ENCODE data around the gene TOP3B.
"Not testable (repeated sequence)": the region's sequence is repeated elsewhere in the genome, so short reads cannot be mapped to it uniquely, and the experiment has no call there.

TOP3B gene

GRCh38 chr22:21940521-21940920 lies 42.1 kb downstream of the TOP3B start:
- no peak overlapping the region for H2BK5ac ChIP-seq (ENCODE audit: low read length)
- no peak overlapping the region for H3K4me2 ChIP-seq (ENCODE audit: low read length)
- no peak overlapping the region for H3K4me3 ChIP-seq (ENCODE audit: low read length)
- H2BK120ac ChIP-seq (ENCODE audit: low read depth, low read length) = no peak overlapping the region
- H2AK5ac ChIP-seq (ENCODE audit: low read length) = no peak overlapping the region
- no peak overlapping the region for H3K27ac ChIP-seq (ENCODE audit: low read depth, low read length)
- H3K18ac ChIP-seq (ENCODE audit: low read length) = no peak overlapping the region
- H3K9ac ChIP-seq (ENCODE audit: low read length) = no peak overlapping the region
- H3K4me1 ChIP-seq (ENCODE audit: control insufficient read depth, low read depth, low read length) = no peaks in the 10 kb centered on the region
- DNase-seq = no peak
- no peak overlapping the region for H3K23ac ChIP-seq (ENCODE audit: low read length)
- H3K36me3 ChIP-seq (ENCODE audit: control insufficient read depth, insufficient read depth, low read length) = no peaks in the 10 kb centered on the region
- H3K27me3 ChIP-seq (ENCODE audit: insufficient read depth, low read length, poor library complexity) = no peaks in the 10 kb centered on the region
- no CpG with 5 or more reads among the region's 3 CpGs for WGBS (ENCODE audit: extremely low coverage, insufficient coverage, low lambda C conversion rate)
- no peak overlapping the region for H4K5ac ChIP-seq (ENCODE audit: low read length)
- H3K4ac ChIP-seq (ENCODE audit: low read depth, low read length) = no peak overlapping the region
- no peak overlapping the region for H2BK15ac ChIP-seq (replicated peaks; ENCODE audit: low read depth)
- H3K79me1 ChIP-seq (ENCODE audit: low read length) = no peaks in the 10 kb centered on the region
- no peak overlapping the region for H4K8ac ChIP-seq (ENCODE audit: low read depth, low read length)
- H3K56ac ChIP-seq (ENCODE audit: low read length) = no peak overlapping the region
- H3K79me2 ChIP-seq (ENCODE audit: control insufficient read depth, insufficient read depth, low read length) = no peaks in the 10 kb centered on the region

- not testable (repeated sequence) for H3K9ac ChIP-seq (ENCODE audit: low read length); H3K36me3 ChIP-seq (ENCODE audit: control insufficient read depth, insufficient read depth, low read length); H3K79me1 ChIP-seq (ENCODE audit: low read length); H3K27ac ChIP-seq (ENCODE audit: low read depth, low read length); H3K27me3 ChIP-seq (ENCODE audit: insufficient read depth, low read length, poor library complexity); H3K18ac ChIP-seq (ENCODE audit: low read length); H2BK120ac ChIP-seq (ENCODE audit: low read depth, low read length); H3K4ac ChIP-seq (ENCODE audit: low read depth, low read length); H4K8ac ChIP-seq (ENCODE audit: low read depth, low read length); H4K5ac ChIP-seq (ENCODE audit: low read length); H3K4me1 ChIP-seq (ENCODE audit: control insufficient read depth, low read depth, low read length); DNase-seq; H3K23ac ChIP-seq (ENCODE audit: low read length); H3K4me3 ChIP-seq (ENCODE audit: low read length); H3K79me2 ChIP-seq (ENCODE audit: control insufficient read depth, insufficient read depth, low read length); H3K4me2 ChIP-seq (ENCODE audit: low read length); H2BK5ac ChIP-seq (ENCODE audit: low read length); H3K56ac ChIP-seq (ENCODE audit: low read length); H2AK5ac ChIP-seq (ENCODE audit: low read length); H2BK15ac ChIP-seq (replicated peaks; ENCODE audit: low read depth)
- no CpG with 5 or more reads among the region's 5 CpGs for WGBS (ENCODE audit: extremely low coverage, insufficient coverage, low lambda C conversion rate)
Measured at GRCh38 chr22:21939935-21940334, 42.7 kb downstream of the TOP3B start.

DNA sequence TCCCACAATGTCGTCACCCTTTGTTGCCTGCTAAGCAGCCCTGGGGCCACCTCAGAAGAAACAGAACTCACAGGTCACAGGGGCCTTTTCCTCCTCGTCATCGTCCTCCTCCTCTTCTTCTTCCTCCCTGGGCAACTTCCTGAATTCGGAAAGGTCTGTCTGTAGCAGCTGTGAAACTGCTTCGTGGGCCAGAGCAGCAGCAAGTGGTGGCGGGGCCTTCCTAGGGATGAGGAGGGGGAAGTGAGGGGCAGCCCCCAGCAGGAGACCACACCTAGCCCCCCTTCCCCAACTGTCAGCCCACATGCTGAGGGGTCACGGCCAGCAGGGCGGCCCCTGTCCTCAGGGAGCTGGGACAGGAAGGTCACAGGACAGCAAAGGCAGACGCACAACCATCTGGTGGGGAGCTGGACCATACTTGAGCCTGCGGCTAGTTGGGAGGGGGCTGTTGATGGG lies 43.1 kb downstream of the TOP3B start:
- H4K5ac ChIP-seq (ENCODE audit: low read length) = no peak overlapping the region
- H3K79me2 ChIP-seq (ENCODE audit: control insufficient read depth, insufficient read depth, low read length) = no peaks in the 10 kb centered on the region
- H3K4me2 ChIP-seq (ENCODE audit: low read length) = no peak overlapping the region
- H3K4ac ChIP-seq (ENCODE audit: low read depth, low read length) = no peak overlapping the region
- H3K27ac ChIP-seq (ENCODE audit: low read depth, low read length) = no peak overlapping the region
- no peak overlapping the region for H3K18ac ChIP-seq (ENCODE audit: low read length)
- H2BK15ac ChIP-seq (replicated peaks; ENCODE audit: low read depth) = no peak overlapping the region
- DNase-seq = no peak
- no peak overlapping the region for H3K23ac ChIP-seq (ENCODE audit: low read length)
- no peaks in the 10 kb centered on the region for H3K79me1 ChIP-seq (ENCODE audit: low read length)
- no peak overlapping the region for H3K9ac ChIP-seq (ENCODE audit: low read length)
- H3K4me1 ChIP-seq (ENCODE audit: control insufficient read depth, low read depth, low read length) = no peaks in the 10 kb centered on the region
- H2BK120ac ChIP-seq (ENCODE audit: low read depth, low read length) = no peak overlapping the region
- no CpG with 5 or more reads among the region's 10 CpGs for WGBS (ENCODE audit: extremely low coverage, insufficient coverage, low lambda C conversion rate)
- peaks cover 1% of the 10 kb centered on the region for H3K36me3 ChIP-seq (ENCODE audit: control insufficient read depth, insufficient read depth, low read length)
- H2BK5ac ChIP-seq (ENCODE audit: low read length) = no peak overlapping the region
- H3K27me3 ChIP-seq (ENCODE audit: insufficient read depth, low read length, poor library complexity) = no peaks in the 10 kb centered on the region
- no peak overlapping the region for H4K8ac ChIP-seq (ENCODE audit: low read depth, low read length)
- no peak overlapping the region for H3K56ac ChIP-seq (ENCODE audit: low read length)
- no peak overlapping the region for H3K4me3 ChIP-seq (ENCODE audit: low read length)
- H2AK5ac ChIP-seq (ENCODE audit: low read length) = no peak overlapping the region

DNA sequence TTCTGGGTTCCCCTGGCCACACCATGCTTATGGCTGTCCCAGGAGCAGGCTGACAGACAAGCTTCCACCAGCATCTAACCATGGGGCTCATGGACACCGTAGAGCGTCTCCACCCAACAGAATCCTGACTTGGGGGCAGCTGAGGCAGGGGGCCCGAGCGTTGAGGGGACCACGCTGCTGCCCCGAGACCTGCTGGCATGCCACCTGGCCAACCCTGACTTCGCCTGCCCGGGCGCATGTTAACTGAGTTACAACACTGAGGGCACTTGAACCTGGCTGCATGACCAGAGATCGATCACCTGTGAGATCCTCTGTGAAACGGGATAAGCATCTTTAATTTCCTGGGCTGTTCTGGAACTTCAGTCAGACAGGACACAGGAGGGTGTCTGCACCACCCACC lies 43.7 kb downstream of the TOP3B start:
- H3K18ac ChIP-seq (ENCODE audit: low read length) = no peak overlapping the region
- peak overlapping the region; percentile 11 for H3K9ac ChIP-seq (ENCODE audit: low read length)
- H3K79me2 ChIP-seq (ENCODE audit: control insufficient read depth, insufficient read depth, low read length) = no peaks in the 10 kb centered on the region
- H4K8ac ChIP-seq (ENCODE audit: low read depth, low read length) = no peak overlapping the region
- H3K79me1 ChIP-seq (ENCODE audit: low read length) = no peaks in the 10 kb centered on the region
- no peaks in the 10 kb centered on the region for H3K27me3 ChIP-seq (ENCODE audit: insufficient read depth, low read length, poor library complexity)
- H2AK5ac ChIP-seq (ENCODE audit: low read length) = no peak overlapping the region
- WGBS (ENCODE audit: extremely low coverage, insufficient coverage, low lambda C conversion rate) = no CpG with 5 or more reads among the region's 11 CpGs
- H2BK120ac ChIP-seq (ENCODE audit: low read depth, low read length) = no peak overlapping the region
- no peak overlapping the region for H4K5ac ChIP-seq (ENCODE audit: low read length)
- peak overlapping the region; percentile 53 for H3K56ac ChIP-seq (ENCODE audit: low read length)
- H3K23ac ChIP-seq (ENCODE audit: low read length) = no peak overlapping the region
- H3K4me1 ChIP-seq (ENCODE audit: control insufficient read depth, low read depth, low read length) = no peaks in the 10 kb centered on the region
- H3K4me3 ChIP-seq (ENCODE audit: low read length) = no peak overlapping the region
- peaks cover 1% of the 10 kb centered on the region for H3K36me3 ChIP-seq (ENCODE audit: control insufficient read depth, insufficient read depth, low read length)
- H3K4me2 ChIP-seq (ENCODE audit: low read length) = no peak overlapping the region
- H2BK5ac ChIP-seq (ENCODE audit: low read length) = no peak overlapping the region
- no peak for DNase-seq
- H2BK15ac ChIP-seq (replicated peaks; ENCODE audit: low read depth) = no peak overlapping the region
- no peak overlapping the region for H3K27ac ChIP-seq (ENCODE audit: low read depth, low read length)
- H3K4ac ChIP-seq (ENCODE audit: low read depth, low read length) = no peak overlapping the region

GRCh38 chr22:21938071-21938822 lies 44.3 kb downstream of the TOP3B start:
- Histone ChIP-seq H4K5ac (ENCODE audit: low read length) (no peak overlapping the region), H3K4me1 (ENCODE audit: control insufficient read depth, low read depth, low read length) (no peaks in the 10 kb centered on the region), H2BK120ac (ENCODE audit: low read depth, low read length) (no peak overlapping the region), H3K79me1 (ENCODE audit: low read length) (no peaks in the 10 kb centered on the region), H2BK15ac (replicated peaks; ENCODE audit: low read depth) (no peak overlapping the region), H3K23ac (ENCODE audit: low read length) (peak overlapping the region; percentile 92), H3K79me2 (ENCODE audit: control insufficient read depth, insufficient read depth, low read length) (no peaks in the 10 kb centered on the region), H3K9ac (ENCODE audit: low read length) (peak overlapping the region; percentile 95), H3K36me3 (ENCODE audit: control insufficient read depth, insufficient read depth, low read length) (peaks cover 1% of the 10 kb centered on the region), H3K27ac (ENCODE audit: low read depth, low read length) (peak overlapping the region; percentile 82), H3K27me3 (ENCODE audit: insufficient read depth, low read length, poor library complexity) (no peaks in the 10 kb centered on the region), H4K8ac (ENCODE audit: low read depth, low read length) (no peak overlapping the region), H2AK5ac (ENCODE audit: low read length) (no peak overlapping the region), H2BK5ac (ENCODE audit: low read length) (peak overlapping the region; percentile 88), H3K4ac (ENCODE audit: low read depth, low read length) (peak overlapping the region; percentile 21), H3K18ac (ENCODE audit: low read length) (peak overlapping the region; percentile 24), H3K4me2 (ENCODE audit: low read length) (peak overlapping the region; percentile 89), H3K56ac (ENCODE audit: low read length) (peak overlapping the region; percentile 99), H3K4me3 (ENCODE audit: low read length) (peak overlapping the region; percentile 56)
- DNase-seq = peak; percentile 96
- WGBS (ENCODE audit: extremely low coverage, insufficient coverage, low lambda C conversion rate) = no CpG with 5 or more reads among the region's 42 CpGs

GRCh38 chr22:21937821-21938070 lies 44.8 kb downstream of the TOP3B start:
- no CpG with 5 or more reads among the region's 8 CpGs for WGBS (ENCODE audit: extremely low coverage, insufficient coverage, low lambda C conversion rate)
- Histone ChIP-seq H4K8ac (ENCODE audit: low read depth, low read length) (no peak overlapping the region), H2BK5ac (ENCODE audit: low read length) (no peak overlapping the region), H3K56ac (ENCODE audit: low read length) (peak overlapping the region; percentile 65), H2AK5ac (ENCODE audit: low read length) (no peak overlapping the region), H4K5ac (ENCODE audit: low read length) (no peak overlapping the region), H3K27me3 (ENCODE audit: insufficient read depth, low read length, poor library complexity) (no peaks in the 10 kb centered on the region), H3K79me1 (ENCODE audit: low read length) (no peaks in the 10 kb centered on the region), H2BK15ac (replicated peaks; ENCODE audit: low read depth) (no peak overlapping the region), H3K36me3 (ENCODE audit: control insufficient read depth, insufficient read depth, low read length) (peaks cover 1% of the 10 kb centered on the region), H3K79me2 (ENCODE audit: control insufficient read depth, insufficient read depth, low read length) (no peaks in the 10 kb centered on the region), H3K18ac (ENCODE audit: low read length) (no peak overlapping the region), H3K4me3 (ENCODE audit: low read length) (no peak overlapping the region), H3K9ac (ENCODE audit: low read length) (peak overlapping the region; percentile 57), H3K4me1 (ENCODE audit: control insufficient read depth, low read depth, low read length) (no peaks in the 10 kb centered on the region), H3K27ac (ENCODE audit: low read depth, low read length) (no peak overlapping the region), H3K4me2 (ENCODE audit: low read length) (peak overlapping the region; percentile 32), H3K23ac (ENCODE audit: low read length) (no peak overlapping the region), H3K4ac (ENCODE audit: low read depth, low read length) (no peak overlapping the region), H2BK120ac (ENCODE audit: low read depth, low read length) (no peak overlapping the region)
- DNase-seq = no peak

Data from mesendoderm (in vitro differentiated cells).